Left lung (tissue), 10 donors: ENCODE data around the gene STAB1. TPM values are rescaled to one million over a fixed set of nuclear protein-coding genes. Genes with fewer than 3 reads are reported as not detected.

Experiments
- ATAC-seq: fragments of 200-7000 bp; cut with Tn5 transposase; one replicate; pipeline ENCODE4 v1.9.1; 2020; ENCODE audit warnings: moderate library complexity
- DNase-seq, 4 donors: peaks; one replicate each; pipeline ENCODE4 v3.0.0-alpha.2; 2013 to 2020
- H3K27ac ChIP-seq, 2 donors: fragments of 200-600 bp; sonication (generic) in 1 of 2; one replicate each; pipeline versions ENCODE4 v1.5.0 to v1.8.0; 2020 to 2021
- H3K27me3 ChIP-seq, 2 donors: fragments of 200-600 bp; sonication (generic) in 1 of 2; one replicate each; pipeline versions ENCODE4 v1.5.0 to v1.8.0; 2020 to 2021
- H3K36me3 ChIP-seq, 2 donors: fragments of 200-600 bp; sonication (generic) in 1 of 2; one replicate each; pipeline versions ENCODE4 v1.5.0 to v1.8.0; 2020 to 2021
- H3K4me1 ChIP-seq, 2 donors: fragments of 200-600 bp; one replicate each; pipeline ENCODE4 v1.8.0; 2021
- H3K4me3 ChIP-seq, 2 donors: fragments of 200-600 bp; sonication (generic) in 1 of 2; one replicate each; pipeline versions ENCODE4 v1.5.0 to v1.8.0; 2020 to 2021; ENCODE audit warnings: mild to moderate bottlenecking in 1 of 2
- H3K9me3 ChIP-seq, 2 donors: fragments of 200-600 bp; sonication (generic) in 1 of 2; one replicate each; pipeline versions ENCODE4 v1.5.0 to v1.8.0; 2020 to 2021
- CTCF ChIP-seq, 2 donors: fragments of 200-600 bp; sonication (generic) in 1 of 2; IDR thresholded peaks; one replicate each; pipeline versions ENCODE4 v1.5.0 to v1.8.0; 2021; ENCODE audit warnings: antibody characterized with exemption in 2 of 2
- intact Hi-C, 2 donors: fragments of 100-400 bp; cut with DNase I; formaldehyde crosslinking; loops; one replicate each; pipeline versions ENCODE4 v1.11.2 to v1.14.2; 2022
- polyA plus RNA-seq, 6 donors: library from polyadenylated mRNA; unstranded; fragments of 120-200 nt; gene quantifications; one replicate each; pipeline ENCODE4 v1.2.1, GENCODE V29; 2013; ENCODE audit not compliant: insufficient read length in 6 of 6
- total RNA-seq, 2 donors: library from RNA; stranded (reverse); fragmentation: NEBNext Ultra II Directional; extraction: Animal tissue kit (Norgen Biotek cat#: 25700); gene quantifications; one replicate each; pipeline ENCODE4 v1.2.1, GENCODE V29; 2021
- donor health status: DM: no; HTN: yes; CAD: no.
- donor health status: DM: no; HTN: no; CAD: no.

Gene STAB1
- total and polyA plus RNA-seq, 8 donors, result 46.5 to 334 (median 51.4) TPM

- DNase-seq (peak in 1 of 4 donors; percentile 49), ATAC-seq (no peak)
- intact Hi-C loops, result no loop called here
- Histone ChIP-seq H3K9me3 (no peaks in the 10 kb centered on the region), H3K36me3 (peaks cover 0 to 100% of the 10 kb centered on the region in 2 donors), H3K27ac (peak overlapping the region in 1 of 2 donors; percentile 49), H3K4me3 (no peak overlapping the region), H3K27me3 (no peaks in the 10 kb centered on the region), H3K4me1 (peaks cover 0 to 38% of the 10 kb centered on the region in 2 donors)
- TF ChIP-seq CTCF (IDR thresholded peaks at IDR 0.05), result no peak
Observed at GRCh38 chr3:52477076-52477795, 17.9 kb upstream of the STAB1 start.

- H3K4me3 ChIP-seq, result no peak overlapping the region
- H3K4me1 ChIP-seq, result peaks cover 0 to 32% of the 10 kb centered on the region in 2 donors
- ATAC-seq (no peak), DNase-seq (peak in 1 of 4 donors; percentile 9)
- intact Hi-C loops, result no loop called here
- H3K9me3 ChIP-seq, result no peaks in the 10 kb centered on the region
- no peaks in the 10 kb centered on the region for H3K27me3 ChIP-seq
- H3K27ac ChIP-seq, result no peak overlapping the region
- H3K36me3 ChIP-seq, result peaks cover 0 to 100% of the 10 kb centered on the region in 2 donors
- no peak for TF ChIP-seq CTCF (IDR thresholded peaks at IDR 0.05)
Observed at GRCh38 chr3:52477796-52478095, 17.4 kb upstream of the STAB1 start.

GRCh38 chr3:52479037-52479876 lies 15.9 kb upstream of the STAB1 start:
- Histone ChIP-seq H3K4me3 (no peak overlapping the region), H3K9me3 (no peaks in the 10 kb centered on the region), H3K27ac (no peak overlapping the region), H3K27me3 (no peaks in the 10 kb centered on the region), H3K4me1 (peaks cover 0 to 26% of the 10 kb centered on the region in 2 donors), H3K36me3 (peaks cover 0 to 96% of the 10 kb centered on the region in 2 donors)
- peak in 1 of 4 donors; percentile 47 for DNase-seq
- intact Hi-C loops, result no loop called here
- no peak for ATAC-seq
- no peak for TF ChIP-seq CTCF (IDR thresholded peaks at IDR 0.05)

- ATAC-seq, result no peak
- Histone ChIP-seq H3K27ac (no peak overlapping the region), H3K4me1 (peaks cover 0 to 21% of the 10 kb centered on the region in 2 donors), H3K4me3 (no peak overlapping the region), H3K27me3 (no peaks in the 10 kb centered on the region), H3K36me3 (peaks cover 0 to 90% of the 10 kb centered on the region in 2 donors), H3K9me3 (no peaks in the 10 kb centered on the region)
- no peak for TF ChIP-seq CTCF (IDR thresholded peaks at IDR 0.05)
- intact Hi-C loops, result no loop called here
- DNase-seq, result peak in 1 of 4 donors; percentile 65
Observed at GRCh38 chr3:52479877-52480575, 15.1 kb upstream of the STAB1 start.
